HS-5 (cell line): Measurements from ENCODE around the gene FHIT.
"Not testable (repeated sequence)": the region's sequence is repeated elsewhere in the genome, so short reads cannot be mapped to it uniquely, and the experiment has no call there.

Experiments
- DNase-seq: peaks from one replicate; pipeline ENCODE4 v3.0.0-alpha.2; 2012; ENCODE audit warnings: low read depth

FHIT gene

DNA sequence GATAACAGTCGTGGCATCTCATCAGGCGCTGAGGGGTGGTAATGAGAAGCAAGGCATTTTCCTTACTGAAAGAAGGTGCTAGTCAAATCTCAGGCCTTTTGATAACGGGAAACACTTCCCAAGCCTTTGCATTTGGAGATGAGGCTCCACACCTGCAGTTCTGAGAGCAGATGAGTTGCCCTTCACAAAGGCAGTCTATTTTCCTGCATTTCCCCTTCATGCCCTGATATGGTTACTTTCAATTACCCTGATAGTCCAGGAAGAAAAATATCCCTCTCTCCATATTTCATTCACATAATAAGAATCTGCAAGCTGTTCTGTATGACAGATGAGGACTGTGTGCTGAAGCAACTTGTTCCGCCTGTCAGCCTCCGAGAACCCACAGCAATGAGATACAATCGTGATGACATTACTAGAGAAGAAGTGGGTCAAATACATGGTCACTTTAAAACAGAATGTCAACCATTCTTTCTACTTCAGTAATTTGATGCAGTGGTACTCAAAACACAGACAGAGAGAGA lies 25.0 kb downstream of the FHIT start:
- no peak for DNase-seq

DNA sequence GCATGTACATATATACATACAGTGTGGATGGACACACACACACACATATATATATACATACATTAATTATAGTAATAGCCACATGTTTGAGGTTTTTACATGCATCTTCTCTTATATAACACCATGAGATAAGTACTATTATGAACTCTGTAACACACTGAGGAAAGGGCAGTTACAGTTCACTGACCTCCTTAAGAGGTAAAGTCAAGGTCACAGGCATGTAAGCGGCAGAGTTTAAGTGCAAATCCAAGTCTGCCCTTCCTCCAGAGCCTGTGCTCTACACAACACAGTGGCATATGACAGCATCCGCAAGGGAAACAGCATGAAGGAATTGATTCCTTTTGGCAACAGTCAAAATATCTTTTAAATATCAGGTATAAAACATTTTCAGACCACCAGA lies 26.4 kb downstream of the FHIT start:
- no peak for DNase-seq

DNA sequence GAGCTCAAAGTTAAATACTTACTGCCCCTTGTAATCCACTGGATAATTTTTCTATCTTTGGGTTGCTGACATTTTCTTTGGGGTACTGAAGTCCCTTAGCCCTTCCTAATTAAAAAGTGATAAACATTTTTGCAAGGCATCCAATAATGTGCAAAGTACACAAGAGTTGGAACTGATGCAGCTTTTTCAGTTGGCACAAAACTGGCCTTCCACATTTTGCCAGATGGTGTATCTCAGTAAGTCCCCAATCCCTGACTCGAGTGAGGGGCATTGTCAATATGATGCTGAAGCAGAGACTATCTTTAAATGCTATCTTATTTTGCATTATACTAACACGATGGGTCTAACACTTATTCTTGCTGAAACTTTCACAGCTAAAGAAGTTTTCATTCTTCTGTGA lies 27.8 kb downstream of the FHIT start:
- no peak for DNase-seq

DNA sequence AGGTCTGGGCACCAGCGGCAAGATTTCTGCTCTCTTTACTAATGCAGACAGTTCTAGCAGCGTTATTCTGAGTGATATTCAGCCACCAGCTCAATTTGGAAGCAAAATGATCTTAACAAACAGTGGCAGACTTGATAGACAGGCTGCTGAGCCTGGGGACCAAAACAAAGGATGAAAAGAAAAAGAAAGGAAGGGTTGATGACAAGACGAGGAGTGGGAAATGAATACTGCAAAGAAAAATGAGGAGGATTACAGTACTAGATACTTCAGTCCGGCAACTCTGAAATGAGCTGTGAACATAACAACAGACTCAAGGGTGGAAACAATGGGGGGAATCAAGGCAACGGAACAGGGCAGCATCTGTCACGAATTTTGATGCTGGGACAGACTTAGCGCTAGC lies 28.8 kb downstream of the FHIT start:
- no peak for DNase-seq

DNA sequence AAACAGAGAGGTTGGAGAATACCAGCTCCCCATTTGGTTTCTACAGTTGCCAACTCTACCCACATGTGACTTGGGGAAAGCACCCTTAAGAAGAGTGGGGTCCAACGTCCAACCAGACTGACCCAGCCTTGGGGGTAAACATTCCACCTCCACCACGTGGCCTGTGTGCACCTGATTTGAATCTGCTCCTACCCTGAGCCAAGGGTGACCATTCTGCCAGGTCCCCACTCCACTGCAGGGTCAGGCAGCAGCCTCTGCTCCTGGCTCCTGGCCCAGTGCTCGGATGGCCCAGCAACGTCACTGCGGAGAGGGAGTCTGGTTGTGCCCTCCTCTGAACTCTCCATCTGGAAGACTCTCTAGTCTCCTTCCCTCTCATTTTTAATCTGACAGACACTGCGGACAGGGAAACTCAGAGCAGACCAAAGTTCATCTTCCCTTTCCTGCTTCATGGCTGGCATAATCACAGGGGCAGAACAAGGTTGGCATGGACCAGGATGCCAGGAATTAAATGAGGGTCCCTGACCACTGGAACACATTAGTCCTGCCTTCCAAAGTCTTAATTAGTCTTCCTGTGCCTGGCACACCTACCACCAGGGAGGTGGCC lies 29.4 kb downstream of the FHIT start:
- no peak for DNase-seq

DNA sequence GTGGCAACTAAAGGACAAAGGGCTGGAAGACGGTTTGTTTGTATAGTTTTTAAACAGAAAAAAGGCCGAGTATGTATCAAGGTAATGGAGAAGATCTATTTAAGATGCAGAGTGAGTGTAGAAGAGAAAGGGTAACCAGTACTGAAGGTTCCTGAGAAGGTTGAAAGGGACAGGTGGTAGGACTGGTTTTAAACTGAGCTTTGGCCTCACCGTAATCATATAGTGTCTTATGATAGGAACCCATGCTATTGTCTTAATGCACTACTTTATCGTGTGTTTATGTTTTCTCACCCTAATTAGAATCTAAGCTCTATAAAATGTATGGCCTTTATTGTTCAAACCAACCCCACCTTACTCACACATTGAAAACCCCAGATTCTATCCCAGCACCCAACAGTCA lies 32.7 kb downstream of the FHIT start:
- DNase-seq: no peak

DNA sequence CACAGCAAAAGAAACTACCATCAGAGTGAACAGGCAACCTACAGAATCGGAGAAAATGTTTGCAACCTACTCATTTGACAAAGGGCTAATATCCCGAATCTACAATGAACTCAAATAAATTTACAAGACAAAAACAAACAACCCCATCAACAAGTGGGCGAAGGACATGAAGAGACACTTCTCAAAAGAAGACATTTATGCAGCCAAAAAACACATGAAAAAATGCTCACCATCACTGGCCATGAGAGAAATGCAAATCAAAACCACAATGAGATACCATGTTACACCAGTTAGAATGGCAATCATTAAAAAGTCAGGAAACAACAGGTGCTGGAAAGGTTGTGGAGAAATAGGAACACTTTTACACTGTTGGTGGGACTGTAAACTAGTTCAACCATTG lies 35.1 kb downstream of the FHIT start:
- not testable (repeated sequence) for DNase-seq

DNA sequence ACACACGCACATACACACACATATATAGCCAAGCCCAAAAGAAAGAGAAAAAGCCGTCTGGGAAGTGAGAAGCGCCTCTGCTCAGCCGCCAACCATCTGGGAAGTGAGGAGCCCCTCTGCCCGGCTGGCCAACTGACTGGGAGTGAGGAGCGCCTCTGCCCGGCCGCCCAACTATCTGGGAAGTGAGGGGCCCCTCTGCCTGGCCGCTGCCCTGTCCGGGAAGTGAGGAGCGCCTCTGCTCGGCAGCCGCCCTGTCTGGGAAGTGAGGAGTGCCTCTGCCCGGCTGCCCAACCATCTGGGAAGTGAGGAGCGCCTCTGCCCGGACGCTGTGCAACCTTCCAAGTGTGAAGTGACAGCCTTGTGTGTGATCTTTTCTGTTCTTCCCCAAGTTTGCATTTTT lies 49.2 kb downstream of the FHIT start:
- DNase-seq: no peak

DNA sequence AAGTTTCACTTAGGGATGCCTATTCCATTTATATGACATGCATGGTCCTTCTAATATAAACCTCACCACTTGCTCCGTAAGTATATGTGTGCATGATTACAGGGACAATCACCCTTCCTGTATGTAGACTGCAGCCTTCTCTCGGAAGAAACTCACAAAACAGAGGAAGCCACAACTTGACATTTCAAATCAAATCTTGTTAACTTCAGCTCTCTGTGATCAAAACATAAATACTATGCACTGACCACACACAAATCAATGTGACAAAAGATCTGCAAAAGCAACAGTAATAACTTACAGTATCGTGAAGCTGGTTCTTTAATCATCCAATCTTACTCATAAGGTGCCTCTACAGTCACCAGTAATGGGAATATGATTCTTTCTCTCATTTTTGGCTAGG lies 50.2 kb downstream of the FHIT start:
- no peak for DNase-seq

DNA sequence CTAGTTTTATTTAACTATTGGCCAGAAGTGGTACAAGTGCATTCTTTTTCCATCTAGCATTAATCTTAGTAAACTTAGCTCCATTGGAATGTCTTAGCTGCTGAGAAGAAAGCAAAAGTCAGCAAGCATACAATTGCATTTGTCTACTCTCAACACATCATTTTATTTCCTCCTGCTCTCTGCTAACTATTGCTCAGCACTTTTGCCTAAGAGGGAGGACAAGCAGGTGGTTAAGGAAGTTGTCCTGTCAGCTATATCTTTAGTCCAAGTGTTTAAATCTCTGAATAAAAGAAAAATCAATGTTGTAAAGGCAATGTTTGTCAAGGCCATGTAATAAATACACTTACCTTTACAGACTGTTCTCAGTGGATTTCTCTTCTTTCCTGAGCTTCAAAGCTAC lies 51.0 kb downstream of the FHIT start:
- DNase-seq: no peak

DNA sequence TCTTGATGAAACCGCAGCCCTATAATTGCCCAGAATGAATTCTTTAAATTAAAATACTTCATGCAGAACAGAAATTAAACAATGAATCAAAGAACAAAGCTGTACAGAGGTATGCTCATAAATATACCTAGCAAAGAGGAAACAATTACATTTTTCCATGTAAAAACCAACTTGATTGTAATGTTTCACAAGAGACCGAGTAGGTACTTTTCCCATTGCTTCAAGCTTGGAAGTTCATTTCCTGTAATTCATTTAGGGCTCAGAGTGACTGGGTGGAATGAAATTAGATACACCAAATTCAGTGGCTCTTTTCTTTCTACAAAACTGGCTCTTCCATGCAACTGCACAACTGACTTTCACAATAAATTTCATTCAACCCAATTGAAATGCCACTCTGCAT lies 51.4 kb downstream of the FHIT start:
- no peak for DNase-seq

DNA sequence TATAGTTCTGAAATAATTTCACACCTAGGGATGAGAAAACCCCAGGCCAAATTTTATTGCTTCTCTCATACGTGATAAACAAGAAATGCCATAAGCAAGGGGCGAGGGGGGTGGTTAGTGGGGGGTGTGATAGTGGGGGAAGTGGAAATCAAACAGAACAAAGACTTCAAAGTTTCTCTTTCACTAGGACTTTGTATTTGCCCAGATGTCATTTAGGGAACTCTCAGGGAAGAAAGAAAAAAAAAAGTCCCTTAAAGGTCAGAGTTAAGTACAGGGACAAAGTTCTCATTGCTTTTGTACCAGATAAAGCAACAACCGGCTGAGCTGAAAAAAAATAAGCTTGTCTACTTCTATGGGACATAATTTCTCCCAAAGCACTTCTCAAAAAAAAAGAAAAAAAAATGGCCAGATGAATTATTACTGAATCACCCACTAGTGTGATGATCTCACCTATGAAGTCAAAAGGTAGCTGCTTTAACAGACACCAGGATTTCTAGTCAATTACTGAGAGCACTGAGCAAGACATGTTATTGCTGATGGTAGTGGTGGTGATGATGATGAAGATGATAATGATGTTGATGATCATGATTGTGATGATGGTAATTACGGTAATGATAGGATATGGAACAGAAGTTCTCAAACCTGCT lies 56.2 kb downstream of the FHIT start:
- DNase-seq: no peak

DNA sequence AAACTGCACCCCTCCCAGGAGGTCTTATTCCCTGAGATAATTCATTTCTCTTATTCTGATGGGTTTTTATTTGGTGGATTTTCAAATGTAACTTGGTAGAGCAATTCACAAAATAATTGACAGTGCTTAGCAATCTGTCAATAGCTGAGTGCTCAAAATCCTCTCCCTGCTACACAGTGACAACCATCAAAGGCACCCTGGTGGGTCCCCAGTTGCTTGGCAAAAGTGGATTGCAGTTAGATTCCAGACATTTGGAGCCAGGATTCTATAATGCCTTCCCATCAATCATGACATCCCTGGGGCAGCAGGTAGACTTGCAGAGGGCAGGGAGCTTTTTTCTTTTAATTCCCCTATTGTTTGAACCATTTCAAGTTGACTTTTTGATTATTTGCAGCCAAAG lies 59.0 kb downstream of the FHIT start:
- DNase-seq: no peak

DNA sequence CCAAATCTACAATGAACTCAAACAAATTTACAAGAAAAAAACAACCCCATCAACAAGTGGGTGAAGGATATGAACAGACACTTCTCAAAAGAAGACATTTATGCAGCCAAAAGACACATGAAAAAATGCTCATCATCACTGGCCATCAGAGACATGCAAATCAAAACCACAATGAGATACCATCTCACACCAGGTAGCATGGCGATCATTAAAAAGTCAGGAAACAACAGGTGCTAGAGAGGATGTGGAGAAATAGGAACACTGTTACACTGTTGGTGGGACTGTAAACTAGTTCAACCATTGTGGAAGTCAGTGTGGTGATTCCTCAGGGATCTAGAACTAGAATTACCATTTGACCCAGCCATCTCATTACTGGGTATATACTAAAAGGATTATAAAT lies 61.0 kb downstream of the FHIT start:
- not testable (repeated sequence) for DNase-seq

DNA sequence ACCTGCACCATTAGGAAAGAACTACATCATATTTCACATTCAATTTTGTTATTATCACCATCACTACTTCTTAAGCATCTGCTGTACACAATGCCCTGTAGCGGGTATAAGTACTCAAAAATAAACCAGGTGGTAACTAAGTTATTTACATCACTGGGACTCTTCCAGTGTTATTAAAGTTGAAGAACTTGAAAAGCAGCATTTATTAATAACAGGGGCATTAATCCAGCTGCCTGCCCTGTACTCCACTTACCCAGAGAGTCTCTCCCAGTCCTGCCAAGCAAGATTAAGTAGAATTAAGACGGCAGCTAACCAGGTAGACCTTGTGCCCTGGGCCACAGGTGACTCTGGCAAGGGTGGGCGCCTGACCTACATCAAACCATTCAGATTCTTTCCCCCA lies 65.2 kb downstream of the FHIT start:
- DNase-seq: no peak

DNA sequence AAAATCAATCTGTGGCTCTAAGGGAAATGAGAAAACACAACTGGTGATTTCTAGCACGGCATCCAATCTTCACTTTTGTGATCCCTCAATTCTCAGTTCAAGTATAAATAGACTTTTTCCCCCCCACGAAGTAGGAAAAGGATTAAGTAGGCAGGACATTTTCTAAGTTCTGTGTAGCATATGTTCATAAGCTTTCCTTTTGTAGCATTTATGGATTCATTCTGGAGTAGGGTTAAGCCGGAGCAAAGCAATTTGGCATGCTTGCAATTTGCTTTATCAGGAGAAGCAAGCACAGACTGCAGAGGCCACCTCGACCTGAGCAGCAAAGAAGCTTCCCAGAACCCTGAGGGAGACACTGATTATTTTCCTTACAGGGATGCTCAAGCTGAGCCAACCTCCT lies 66.3 kb downstream of the FHIT start:
- DNase-seq: no peak

DNA sequence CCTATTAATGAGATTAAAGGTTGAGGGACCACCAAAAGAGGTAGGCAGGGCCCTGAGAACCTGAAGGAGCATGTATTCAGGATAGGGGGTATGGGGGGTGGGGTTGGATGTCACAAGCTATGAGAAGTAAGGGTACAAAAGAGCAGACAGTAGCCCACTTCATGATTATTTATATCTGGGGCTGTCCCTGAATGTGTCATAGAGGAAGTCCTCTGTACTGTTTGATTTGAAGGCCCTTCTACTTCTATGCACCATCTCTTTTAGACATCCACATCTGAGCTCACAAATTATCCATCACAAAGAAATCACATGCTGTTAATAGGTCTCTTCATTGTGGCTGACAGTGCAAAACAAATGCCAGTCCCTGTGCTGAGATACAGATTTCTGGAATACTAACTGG lies 68.6 kb downstream of the FHIT start:
- DNase-seq: no peak

DNA sequence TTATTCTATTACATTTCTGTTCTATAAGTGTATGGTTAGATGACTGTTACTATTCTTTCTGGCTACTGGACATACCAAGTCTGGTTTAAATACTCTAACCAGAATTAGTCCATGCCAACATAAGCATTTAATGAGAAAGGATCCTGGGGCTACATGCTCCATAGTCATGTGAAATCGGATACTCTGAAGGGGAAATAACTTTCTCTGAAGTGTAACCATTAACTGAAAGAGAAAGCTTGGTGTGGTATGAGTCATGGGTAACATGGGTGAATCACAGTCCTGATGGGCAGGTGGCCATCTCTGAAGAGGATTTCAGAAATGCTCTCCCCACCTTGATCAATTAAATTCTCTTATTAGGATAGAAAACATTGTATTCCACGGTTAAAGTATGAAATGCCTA lies 69.4 kb downstream of the FHIT start:
- DNase-seq: peak; percentile 65

DNA sequence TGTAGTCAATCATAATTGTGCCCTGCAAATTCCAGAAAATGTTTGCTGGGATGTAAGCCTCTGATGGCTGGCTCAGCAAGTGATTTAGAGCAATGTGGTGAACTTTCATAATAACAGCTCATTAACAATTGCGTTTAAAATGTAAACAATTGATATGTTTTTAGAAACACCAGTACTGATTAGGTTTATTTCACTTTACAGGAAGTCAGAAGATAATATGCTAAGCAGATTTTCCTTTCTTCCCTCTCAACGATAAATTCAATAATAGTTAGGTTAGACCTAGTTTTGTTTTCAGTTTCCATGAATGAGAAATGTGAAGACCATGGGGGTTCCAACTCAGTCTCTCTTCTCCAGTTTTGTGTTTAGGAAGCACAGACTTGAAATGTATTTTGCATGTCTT lies 71.0 kb downstream of the FHIT start:
- no peak for DNase-seq

DNA sequence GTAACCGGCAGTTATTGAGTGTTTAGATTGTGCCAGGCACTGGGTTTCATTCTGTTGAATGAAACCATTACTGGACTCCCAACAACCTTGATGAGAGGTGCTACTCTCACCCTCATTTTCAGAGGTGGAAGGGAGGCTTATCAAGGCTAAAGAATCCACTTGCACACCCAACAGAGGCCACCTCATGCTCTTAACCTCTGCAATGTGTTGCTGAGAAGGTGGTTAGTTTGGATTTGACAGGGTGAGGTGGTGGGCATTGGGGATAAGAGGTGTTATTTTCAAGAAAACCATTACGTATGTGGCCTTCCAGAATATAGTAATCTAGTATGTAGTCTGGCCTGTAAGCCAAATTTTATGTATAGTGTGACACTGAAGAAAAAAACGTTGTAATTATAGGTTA lies 73.1 kb downstream of the FHIT start:
- no peak for DNase-seq

DNA sequence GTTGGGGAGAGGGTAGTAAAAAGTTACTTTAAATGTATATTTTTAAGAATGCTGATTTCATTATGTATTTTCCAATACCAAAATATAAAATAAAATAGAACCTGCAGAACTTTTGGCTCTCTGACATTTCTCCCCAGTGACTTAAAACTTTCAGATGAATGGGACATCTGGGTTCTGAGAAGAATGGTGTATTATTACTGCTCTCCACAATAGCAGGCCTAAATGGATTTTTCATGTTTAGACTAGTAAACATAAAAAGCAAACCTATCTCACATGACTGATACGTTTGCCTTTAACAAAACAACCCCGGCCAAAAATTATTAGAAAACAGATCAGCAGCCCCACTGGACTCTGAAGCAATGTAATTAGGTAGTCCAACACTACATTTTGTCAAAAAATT lies 73.8 kb downstream of the FHIT start:
- DNase-seq: no peak

DNA sequence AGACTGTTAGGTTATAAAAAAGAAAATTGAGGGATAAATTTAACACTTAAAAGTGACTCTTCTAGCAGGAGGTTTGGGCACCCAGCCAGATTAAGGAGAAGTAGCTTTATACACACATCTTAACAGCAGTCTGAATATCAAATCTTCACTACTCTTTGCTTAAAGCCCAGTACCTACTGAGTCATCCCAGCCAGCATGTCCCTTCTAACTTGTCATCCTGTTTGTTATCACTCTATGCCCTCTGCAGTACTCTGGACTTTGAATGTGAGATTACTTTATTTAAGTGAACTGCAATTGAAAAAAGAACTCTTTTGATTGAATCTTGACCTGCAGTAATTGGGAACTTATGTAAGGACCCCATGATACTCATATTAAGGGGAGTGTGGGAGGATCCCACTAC lies 77.6 kb downstream of the FHIT start:
- DNase-seq: no peak

DNA sequence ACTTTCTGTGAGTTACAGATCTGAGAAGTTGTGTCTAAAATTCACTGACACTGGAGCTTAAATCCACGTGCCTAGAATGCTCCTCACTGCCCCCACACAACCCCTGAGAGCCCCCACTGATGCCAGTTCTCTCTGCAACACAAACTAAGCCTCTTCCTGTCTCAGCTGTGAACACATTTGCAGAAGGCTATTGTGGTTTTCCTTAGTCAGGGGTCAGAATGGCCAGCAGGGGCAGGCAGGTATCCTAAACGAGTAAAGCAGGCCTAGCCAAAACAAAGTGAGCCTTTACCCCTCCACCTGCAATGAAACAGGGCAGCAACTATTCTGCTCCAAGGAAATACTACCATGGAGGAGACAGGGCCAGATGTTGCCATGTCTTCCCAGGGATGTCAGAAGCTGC lies 78.6 kb downstream of the FHIT start:
- no peak for DNase-seq

DNA sequence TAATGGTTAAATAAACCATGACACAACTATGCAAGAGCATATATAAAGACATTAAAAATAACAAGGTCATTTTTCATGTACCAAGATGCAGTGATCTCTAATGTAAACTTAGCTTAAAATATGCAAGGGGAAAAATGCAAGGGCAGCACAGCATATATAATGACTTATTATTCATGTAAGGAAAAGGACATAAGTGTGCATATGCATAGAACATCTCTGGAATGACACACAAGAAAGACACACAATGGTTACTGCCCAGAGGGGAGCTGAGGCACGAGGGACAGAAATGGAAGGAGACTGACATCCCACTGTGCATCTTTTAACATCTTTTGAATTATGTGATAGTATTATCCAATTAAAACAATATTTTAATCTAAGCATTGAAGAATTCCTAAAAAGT lies 79.0 kb downstream of the FHIT start:
- DNase-seq: no peak
